Endothelial cell of hepatic sinusoid (primary cell): ENCODE data around the gene ACBD7.

Experiments used
- in situ Hi-C: cut with HindIII; loops from 2 replicates; pipeline ENCODE4 v1.10.0; 2017; ENCODE audit warnings: low sequenced_read_pairs

The ACBD7 gene

GRCh38 chr10:15035385-15036301, 52.9 kb downstream of the ACBD7 start:
- in situ Hi-C loops: no loop called here

- in situ Hi-C loops: no loop called here
Observed at GRCh38 chr10:15027741-15028140, 60.8 kb downstream of the ACBD7 start.
